ENCODE data around the gene FOXP1. TPM values are rescaled to one million over a fixed set of nuclear protein-coding genes. Genes with fewer than 3 reads are reported as not detected.

FOXP1 gene
- total and polyA plus RNA-seq, 9 of the 15 experiments (the other 6 are each of a cell fraction or from before 2014, with no cell fraction given): 7.7 to 34.5 (median 13.7) TPM

DNA sequence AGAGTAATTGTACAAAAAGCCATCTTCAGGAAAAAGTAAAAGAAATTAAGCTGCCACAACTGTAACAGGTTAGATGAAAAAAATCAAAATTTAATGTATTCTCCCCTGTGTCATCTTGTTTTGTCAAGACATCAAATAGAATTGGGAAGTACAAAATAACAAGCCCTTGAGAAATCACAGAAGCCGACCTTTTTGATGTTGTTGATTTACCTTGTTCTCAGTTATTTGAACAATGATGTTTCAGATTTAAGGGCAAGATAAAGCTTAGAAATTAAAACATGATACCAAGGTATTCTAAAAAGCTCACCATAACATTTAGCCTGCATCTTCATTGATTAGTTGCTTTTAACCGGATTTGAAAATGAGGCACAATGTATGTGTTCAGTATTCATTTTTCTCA lies 523.0 kb downstream of the FOXP1 start:
- Histone ChIP-seq H3K9me1 (ENCODE audit: control insufficient read depth, insufficient read depth, low read length) (no peaks in the 10 kb centered on the region), H2AFZ (ENCODE audit: low read depth, low read length) (no peak overlapping the region), H3K27ac (ENCODE audit: extremely low read depth, low read depth, low read length) (no peak overlapping the region), H3K9ac (ENCODE audit: insufficient read depth in 1 of 2, low read depth in 2 of 2, low read length in 2 of 2) (no peak overlapping the region), H3K4me2 (ENCODE audit: insufficient read depth, low read length) (no peak overlapping the region), H3K36me3 (ENCODE audit: control insufficient read depth, insufficient read depth, low read length) (no peaks in the 10 kb centered on the region; the same call in 2 of the 3 replicates), H3K27me3 (ENCODE audit: control insufficient read depth in 2 of 2, insufficient read depth in 2 of 2, low read length in 2 of 2) (no peaks in the 10 kb centered on the region), H3K9me3 (replicated peaks; ENCODE audit: control insufficient read depth, insufficient read depth, low read depth, low read length) (no peaks in the 10 kb centered on the region), H3K79me2 (ENCODE audit: control insufficient read depth, insufficient read depth, low read length) (peaks cover 79% of the 10 kb centered on the region), H3K4me1 (replicated peaks in 1 of 2; ENCODE audit: control insufficient read depth in 2 of 2, insufficient read depth in 2 of 2, low read length in 2 of 2) (peaks cover 11 to 21% of the 10 kb centered on the region in 2 experiments; a peak in 4 of 5 replicates), H4K20me1 (replicated peaks; ENCODE audit: control insufficient read depth, insufficient read depth, low read length) (peaks cover 6% of the 10 kb centered on the region; the same call in 1 of the 2 replicates), H3K4me3 (no peak overlapping the region)
- no TSS peak for BruUV-seq (replicated peaks)
- in situ Hi-C loops (cut with MboI): no loop called here
- DNase-seq (ENCODE audit: extremely low read depth in 1 of 4, low spot score in 3 of 4) (no peak), ATAC-seq (no peak), FAIRE-seq (no peak)
- ChIA-PET POLR2A (interaction anchor here (1.6 kb wide), 1 partner anchor 8 kb away, joined by 7 read pairs; no protein-coding TSS in a partner anchor), CTCF (ENCODE audit: low intra/inter-chr PET ratio) (no interaction called here)
- intact Hi-C loops (cut with micrococcal nuclease): loop anchor here (10.0 kb wide), 1 partner anchor 524 kb away; the partner anchor contains the start of gene FOXP1
- 51% methylated on average over 2 of the region's 2 CpGs for WGBS (ENCODE audit: insufficient coverage, low coverage, missing lambda C conversion rate)
- TF ChIP-seq HIVEP1 (CRISPR knock-in tag; IDR thresholded peaks at IDR 0.05): no peak
- TF ChIP-seq MECOM (CRISPR knock-in tag; IDR thresholded peaks at IDR 0.05): no peak
- no peak for TF ChIP-seq NCOA2 (IDR thresholded peaks at IDR 0.05; ENCODE audit: partially characterized antibody in 2 of 2)
- TF ChIP-seq TGIF2 (CRISPR knock-in tag; IDR thresholded peaks at IDR 0.05): no peak
- no peak for TF ChIP-seq RBM22 (IDR thresholded peaks at IDR 0.05; ENCODE audit: low read depth, low read length, poor library complexity, severe bottlenecking)
- TF ChIP-seq HNRNPLL (IDR thresholded peaks at IDR 0.05; ENCODE audit: low read depth, low read length, poor library complexity, severe bottlenecking): no peak
- no peak for TF ChIP-seq KLF6 (CRISPR knock-in tag; IDR thresholded peaks at IDR 0.05; ENCODE audit: borderline replicate concordance)
- TF ChIP-seq PHTF2 (CRISPR knock-in tag; IDR thresholded peaks at IDR 0.05): no peak
- no peak for TF ChIP-seq NONO (IDR thresholded peaks at IDR 0.05; ENCODE audit: low read depth in 2 of 2, low read length in 1 of 2)
- TF ChIP-seq, protein P1, sequence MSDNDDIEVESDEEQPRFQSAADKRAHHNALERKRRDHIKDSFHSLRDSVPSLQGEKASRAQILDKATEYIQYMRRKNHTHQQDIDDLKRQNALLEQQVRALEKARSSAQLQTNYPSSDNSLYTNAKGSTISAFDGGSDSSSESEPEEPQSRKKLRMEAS (CRISPR knock-in tag; IDR thresholded peaks at IDR 0.05): no peak
- no peak for TF ChIP-seq PHF20 (IDR thresholded peaks at IDR 0.05; ENCODE audit: partially characterized antibody)
